ENCODE measurements around the gene CEP164.

CEP164 gene

GRCh38 chr11:117366248-117366647 lies 38.6 kb downstream of the CEP164 start:
- DNase-seq (ENCODE audit: low read depth in 2 of 2) = no peak

GRCh38 chr11:117366875-117367274 lies 39.2 kb downstream of the CEP164 start:
- DNase-seq (ENCODE audit: low read depth in 2 of 2) = no peak

- no peak for DNase-seq (ENCODE audit: low read depth in 2 of 2)
These were observed 41.9 kb downstream of the CEP164 start for GRCh38 chr11:117369534-117369933.

GRCh38 chr11:117371453-117371852 lies 43.8 kb downstream of the CEP164 start:
- no peak for DNase-seq (ENCODE audit: low read depth in 2 of 2)

- DNase-seq (ENCODE audit: low read depth in 2 of 2) = no peak
These were observed 46.8 kb downstream of the CEP164 start for GRCh38 chr11:117374316-117375055.

- DNase-seq (ENCODE audit: low read depth in 2 of 2) = no peak
These were observed 48.3 kb downstream of the CEP164 start for GRCh38 chr11:117375960-117376359.

- DNase-seq (ENCODE audit: low read depth in 2 of 2) = no peak
These were observed 48.9 kb downstream of the CEP164 start for GRCh38 chr11:117376517-117376916.

GRCh38 chr11:117378976-117379865 lies 51.6 kb downstream of the CEP164 start:
- DNase-seq (ENCODE audit: low read depth in 2 of 2) = no peak

GRCh38 chr11:117380676-117381075 lies 53.0 kb downstream of the CEP164 start:
- DNase-seq (ENCODE audit: low read depth in 2 of 2) = no peak

- no peak for DNase-seq (ENCODE audit: low read depth in 2 of 2)
These were observed 54.1 kb downstream of the CEP164 start for GRCh38 chr11:117381481-117382387.

GRCh38 chr11:117382746-117383145 lies 55.1 kb downstream of the CEP164 start:
- no peak for DNase-seq (ENCODE audit: low read depth in 2 of 2)

- DNase-seq (ENCODE audit: low read depth in 2 of 2) = no peak
These were observed 56.4 kb downstream of the CEP164 start for GRCh38 chr11:117384045-117384444.

GRCh38 chr11:117385471-117385870 lies 57.8 kb downstream of the CEP164 start:
- no peak for DNase-seq (ENCODE audit: low read depth in 2 of 2)

- DNase-seq (ENCODE audit: low read depth in 2 of 2) = no peak
These were observed 58.3 kb downstream of the CEP164 start for GRCh38 chr11:117385906-117386305.

GRCh38 chr11:117387992-117388755 lies 60.5 kb downstream of the CEP164 start:
- DNase-seq (ENCODE audit: low read depth in 2 of 2) = no peak

GRCh38 chr11:117390743-117391142 lies 63.1 kb downstream of the CEP164 start:
- DNase-seq (ENCODE audit: low read depth in 2 of 2) = no peak

GRCh38 chr11:117391181-117391580 lies 63.5 kb downstream of the CEP164 start:
- no peak for DNase-seq (ENCODE audit: low read depth in 2 of 2)

- DNase-seq (ENCODE audit: low read depth in 2 of 2) = no peak
These were observed 64.5 kb downstream of the CEP164 start for GRCh38 chr11:117392001-117392690.

- no peak for DNase-seq (ENCODE audit: low read depth in 2 of 2)
These were observed 65.3 kb downstream of the CEP164 start for GRCh38 chr11:117392979-117393378.

- DNase-seq (ENCODE audit: low read depth in 2 of 2) = no peak
These were observed 66.7 kb downstream of the CEP164 start for GRCh38 chr11:117394221-117394925.
